Adrenal gland (tissue), 5 donors: Measurements from ENCODE around the gene LMAN2.

ENCODE experiments used
- POLR2A ChIP-seq, 2 donors: fragments of 450-650 bp; IDR thresholded peaks; one replicate each; pipeline ENCODE4 v1.6.1; 2017; ENCODE audit warnings: antibody characterized with exemption in 2 of 2, mild to moderate bottlenecking in 2 of 2, moderate library complexity in 1 of 2
- TF ChIP-seq, protein P1 (sequence below), 6 experiments: fragments of 450-650 bp in 4 of 6; fragments of 200-600 bp in 2 of 6; sonication (generic) in 1 of 6; IDR thresholded peaks; 1 replicate in 5 of 6; 2 replicates in 1 of 6; pipeline versions ENCODE4 v1.5.1 to v1.8.0; 2016 to 2021; ENCODE audit warnings: antibody characterized with exemption in 6 of 6, mild to moderate bottlenecking in 2 of 6, moderate library complexity in 1 of 6
- donor health status: DM: no; HTN: no; CAD: no.

DNA sequence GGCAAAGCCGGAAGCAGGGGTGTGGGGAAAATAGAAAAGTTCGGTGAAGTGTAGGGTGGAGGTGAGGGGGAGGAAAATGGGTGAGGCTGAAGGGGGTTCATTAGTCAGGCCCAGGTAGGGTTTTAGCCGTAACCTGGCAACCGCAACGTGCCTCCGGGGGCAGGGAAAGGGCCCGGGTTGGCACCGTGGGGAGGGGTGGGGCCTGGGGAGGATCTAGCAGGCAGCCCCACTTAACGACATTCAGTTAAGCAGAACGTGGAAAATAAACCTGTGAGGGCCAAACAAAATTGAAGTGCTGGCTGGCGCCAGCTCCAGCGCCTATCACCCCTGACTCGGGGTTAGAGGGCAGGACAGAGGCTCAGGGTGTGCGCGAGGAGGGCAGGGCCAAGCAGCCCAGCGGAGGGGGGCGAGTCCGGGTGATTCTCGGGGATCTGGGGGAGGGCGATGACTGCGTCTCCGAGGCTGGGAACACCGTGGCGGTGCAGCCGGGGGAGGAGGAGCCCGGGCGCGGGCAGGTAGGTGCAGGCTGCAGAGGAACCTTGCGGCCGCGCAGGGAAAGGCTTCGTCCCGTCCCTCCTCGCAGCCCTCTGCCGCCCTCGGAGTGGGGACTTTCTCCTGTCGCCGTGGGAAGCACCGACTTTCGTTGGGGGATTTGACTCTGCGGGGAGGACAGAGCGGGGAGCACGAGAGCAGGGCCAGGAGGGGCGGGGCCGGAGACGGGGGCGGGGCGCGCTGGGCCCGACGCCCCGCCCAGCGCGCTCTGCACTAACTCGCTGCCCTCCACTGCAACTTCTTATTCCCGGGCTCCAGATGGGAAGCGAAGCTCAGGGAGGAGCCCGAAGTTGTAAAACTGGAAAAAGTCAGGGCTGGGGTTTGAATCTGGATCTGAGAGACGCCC is 11.4 kb upstream of the LMAN2 start:
- TF ChIP-seq, protein P1, sequence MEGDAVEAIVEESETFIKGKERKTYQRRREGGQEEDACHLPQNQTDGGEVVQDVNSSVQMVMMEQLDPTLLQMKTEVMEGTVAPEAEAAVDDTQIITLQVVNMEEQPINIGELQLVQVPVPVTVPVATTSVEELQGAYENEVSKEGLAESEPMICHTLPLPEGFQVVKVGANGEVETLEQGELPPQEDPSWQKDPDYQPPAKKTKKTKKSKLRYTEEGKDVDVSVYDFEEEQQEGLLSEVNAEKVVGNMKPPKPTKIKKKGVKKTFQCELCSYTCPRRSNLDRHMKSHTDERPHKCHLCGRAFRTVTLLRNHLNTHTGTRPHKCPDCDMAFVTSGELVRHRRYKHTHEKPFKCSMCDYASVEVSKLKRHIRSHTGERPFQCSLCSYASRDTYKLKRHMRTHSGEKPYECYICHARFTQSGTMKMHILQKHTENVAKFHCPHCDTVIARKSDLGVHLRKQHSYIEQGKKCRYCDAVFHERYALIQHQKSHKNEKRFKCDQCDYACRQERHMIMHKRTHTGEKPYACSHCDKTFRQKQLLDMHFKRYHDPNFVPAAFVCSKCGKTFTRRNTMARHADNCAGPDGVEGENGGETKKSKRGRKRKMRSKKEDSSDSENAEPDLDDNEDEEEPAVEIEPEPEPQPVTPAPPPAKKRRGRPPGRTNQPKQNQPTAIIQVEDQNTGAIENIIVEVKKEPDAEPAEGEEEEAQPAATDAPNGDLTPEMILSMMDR (IDR thresholded peaks at IDR 0.05) = no peak
- no peak for TF ChIP-seq POLR2A (IDR thresholded peaks at IDR 0.05)
